HepG2 (cell line): ENCODE data around the gene MTA1. TPM values are rescaled to one million over a fixed set of nuclear protein-coding genes. Genes with fewer than 3 reads are reported as not detected.

ENCODE experiments used
- ASH2L ChIP-seq: fragments of 300-600, 200-600 bp; sonication (generic); IDR thresholded peaks from 2 replicates; pipeline ENCODE4 v1.7.0; 2017; ENCODE audit warnings: low read depth, mild to moderate bottlenecking, moderate library complexity, mixed read lengths, low read length; ENCODE audit not compliant: insufficient read length
- CCDC6 ChIP-seq: sonication (generic); formaldehyde crosslinking; IDR thresholded peaks from 2 replicates; pipeline ENCODE4 v1.8.1; 2022; ENCODE audit warnings: mild to moderate bottlenecking, missing genetic modification reagents, moderate library complexity
- RFX5 ChIP-seq: IDR thresholded peaks from 2 replicates; pipeline ENCODE4 v1.6.1; 2011; ENCODE audit warnings: low read depth, low read length, improper control_type of control experiment
- U2AF2 ChIP-seq: fragments of 200-400 bp; formaldehyde crosslinking; IDR thresholded peaks from 2 replicates; pipeline ENCODE4 v1.6.1; 2017; ENCODE audit warnings: low read depth, mild to moderate bottlenecking, low read length
- YY1 ChIP-seq: IDR thresholded peaks from 2 replicates; pipeline ENCODE4 v1.6.1; 2011; ENCODE audit warnings: low read length, low read depth, moderate library complexity, mild to moderate bottlenecking; ENCODE audit not compliant: insufficient read depth, insufficient replicate concordance
- ZNF350 ChIP-seq: sonication (generic); formaldehyde crosslinking; IDR thresholded peaks from 2 replicates; pipeline ENCODE4 v1.4.0; 2020; ENCODE audit warnings: mild to moderate bottlenecking, low read depth, missing genetic modification reagents, borderline replicate concordance
- polyA plus RNA-seq, 8 experiments: library from polyadenylated mRNA; depleted of rRNA in 3 of 8; stranded (reverse) in 7 of 8; unstranded in 1 of 8; fragments of >200 nt; fragmentation: Illumina TruSeq in 4 of 8; extraction: Trizol in 4 of 8; gene quantifications; 2 replicates each; pipeline versions ENCODE4 v1.2.1 to v1.2.3, GENCODE V29; 2011 to 2016; ENCODE audit warnings: low read depth in 4 of 8, missing spikeins in 1 of 8, mixed read lengths in 1 of 8; ENCODE audit not compliant: insufficient read depth in 1 of 8
- total RNA-seq, 5 experiments: library from RNA; depleted of rRNA; stranded (reverse); fragments of >200 nt; fragmentation: Illumina TruSeq; extraction: Trizol; gene quantifications; 2 replicates each; pipeline ENCODE4 v1.2.3, GENCODE V29; 2016; ENCODE audit warnings: low read depth in 1 of 5
- TF ChIP-seq, protein P1 (sequence below), 2 experiments: fragments of 450-650 bp in 1 of 2; sonication (generic) in 1 of 2; formaldehyde crosslinking in 1 of 2; IDR thresholded peaks; 2 replicates each; pipeline versions ENCODE4 v1.6.1 to v1.8.0; 2016 to 2022; ENCODE audit warnings: antibody characterized with exemption in 1 of 2, mild to moderate bottlenecking in 1 of 2, missing genetic modification reagents in 1 of 2
- TF ChIP-seq, protein P2 (sequence below): sonication (generic); formaldehyde crosslinking; IDR thresholded peaks from 2 replicates; pipeline ENCODE4 v1.4.0; 2020; ENCODE audit warnings: missing genetic modification reagents, borderline replicate concordance
- TF ChIP-seq, protein P3 (sequence below): sonication (generic); formaldehyde crosslinking; IDR thresholded peaks from 2 replicates; pipeline ENCODE4 v1.4.0; 2020; ENCODE audit warnings: mild to moderate bottlenecking, missing genetic modification reagents
- TF ChIP-seq, protein P4 (sequence below), 2 experiments: IDR thresholded peaks; 2 replicates each; pipeline ENCODE4 v1.6.1; 2011 to 2012; ENCODE audit warnings: low read length in 2 of 2, borderline replicate concordance in 1 of 2, low read depth in 1 of 2, mild to moderate bottlenecking in 1 of 2, moderate library complexity in 1 of 2

MTA1 gene
- total and polyA plus RNA-seq, 2 of the 13 experiments (the other 11 are each of a cell fraction or from before 2014, with no cell fraction given) = 35.2 to 85.8 TPM

DNA sequence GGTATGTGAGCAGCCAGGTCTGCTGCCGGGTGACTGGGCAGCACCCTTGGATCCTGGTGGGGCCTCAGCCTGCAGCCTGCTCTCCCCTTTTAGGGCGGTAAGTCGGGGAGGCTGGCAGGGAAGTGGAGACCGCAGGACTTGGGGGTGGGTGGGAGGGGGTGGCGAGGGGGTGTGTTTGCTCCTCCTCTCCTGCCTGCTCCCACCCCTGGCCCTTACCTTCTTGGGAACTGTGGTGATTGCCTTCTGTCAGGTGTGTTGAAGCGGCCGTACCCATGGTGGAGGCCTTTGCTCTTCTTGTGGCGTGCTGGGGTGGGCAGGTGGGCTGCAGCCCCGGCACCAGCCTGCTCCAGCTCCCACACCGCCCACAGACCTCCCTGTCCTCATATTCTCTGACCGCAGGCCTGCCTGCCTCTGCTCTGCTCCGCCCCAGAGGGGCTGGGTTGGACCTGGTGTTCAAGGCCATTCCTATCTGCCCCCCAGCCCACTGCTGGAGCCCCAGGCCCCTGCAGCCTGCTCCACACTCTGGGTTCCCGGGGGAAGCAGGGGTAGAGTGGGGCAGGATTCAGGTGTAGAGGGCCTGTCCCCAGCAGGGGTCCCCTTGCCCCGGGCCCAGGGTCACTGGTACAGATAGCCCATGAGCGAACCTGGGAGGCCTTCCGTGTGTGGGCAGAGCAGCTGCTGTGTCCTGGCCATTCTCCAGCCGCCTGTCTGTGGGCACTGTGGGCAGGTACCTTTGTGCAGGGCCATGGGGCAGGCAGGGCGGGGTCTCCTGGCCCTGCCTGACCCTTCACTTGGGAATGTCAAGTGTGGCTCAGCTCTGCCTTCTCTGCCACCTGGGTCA is 76.6 kb downstream of the MTA1 start (continued):
- TF ChIP-seq, protein P1, sequence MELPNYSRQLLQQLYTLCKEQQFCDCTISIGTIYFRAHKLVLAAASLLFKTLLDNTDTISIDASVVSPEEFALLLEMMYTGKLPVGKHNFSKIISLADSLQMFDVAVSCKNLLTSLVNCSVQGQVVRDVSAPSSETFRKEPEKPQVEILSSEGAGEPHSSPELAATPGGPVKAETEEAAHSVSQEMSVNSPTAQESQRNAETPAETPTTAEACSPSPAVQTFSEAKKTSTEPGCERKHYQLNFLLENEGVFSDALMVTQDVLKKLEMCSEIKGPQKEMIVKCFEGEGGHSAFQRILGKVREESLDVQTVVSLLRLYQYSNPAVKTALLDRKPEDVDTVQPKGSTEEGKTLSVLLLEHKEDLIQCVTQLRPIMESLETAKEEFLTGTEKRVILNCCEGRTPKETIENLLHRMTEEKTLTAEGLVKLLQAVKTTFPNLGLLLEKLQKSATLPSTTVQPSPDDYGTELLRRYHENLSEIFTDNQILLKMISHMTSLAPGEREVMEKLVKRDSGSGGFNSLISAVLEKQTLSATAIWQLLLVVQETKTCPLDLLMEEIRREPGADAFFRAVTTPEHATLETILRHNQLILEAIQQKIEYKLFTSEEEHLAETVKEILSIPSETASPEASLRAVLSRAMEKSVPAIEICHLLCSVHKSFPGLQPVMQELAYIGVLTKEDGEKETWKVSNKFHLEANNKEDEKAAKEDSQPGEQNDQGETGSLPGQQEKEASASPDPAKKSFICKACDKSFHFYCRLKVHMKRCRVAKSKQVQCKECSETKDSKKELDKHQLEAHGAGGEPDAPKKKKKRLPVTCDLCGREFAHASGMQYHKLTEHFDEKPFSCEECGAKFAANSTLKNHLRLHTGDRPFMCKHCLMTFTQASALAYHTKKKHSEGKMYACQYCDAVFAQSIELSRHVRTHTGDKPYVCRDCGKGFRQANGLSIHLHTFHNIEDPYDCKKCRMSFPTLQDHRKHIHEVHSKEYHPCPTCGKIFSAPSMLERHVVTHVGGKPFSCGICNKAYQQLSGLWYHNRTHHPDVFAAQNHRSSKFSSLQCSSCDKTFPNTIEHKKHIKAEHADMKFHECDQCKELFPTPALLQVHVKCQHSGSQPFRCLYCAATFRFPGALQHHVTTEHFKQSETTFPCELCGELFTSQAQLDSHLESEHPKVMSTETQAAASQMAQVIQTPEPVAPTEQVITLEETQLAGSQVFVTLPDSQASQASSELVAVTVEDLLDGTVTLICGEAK (IDR thresholded peaks at IDR 0.05) = no peak
- TF ChIP-seq, protein P1 (CRISPR knock-in tag; IDR thresholded peaks at IDR 0.05) = no peak
- TF ChIP-seq CCDC6 (CRISPR knock-in tag) = no peak
- peak; percentile 60 for TF ChIP-seq YY1
- TF ChIP-seq, protein P2, sequence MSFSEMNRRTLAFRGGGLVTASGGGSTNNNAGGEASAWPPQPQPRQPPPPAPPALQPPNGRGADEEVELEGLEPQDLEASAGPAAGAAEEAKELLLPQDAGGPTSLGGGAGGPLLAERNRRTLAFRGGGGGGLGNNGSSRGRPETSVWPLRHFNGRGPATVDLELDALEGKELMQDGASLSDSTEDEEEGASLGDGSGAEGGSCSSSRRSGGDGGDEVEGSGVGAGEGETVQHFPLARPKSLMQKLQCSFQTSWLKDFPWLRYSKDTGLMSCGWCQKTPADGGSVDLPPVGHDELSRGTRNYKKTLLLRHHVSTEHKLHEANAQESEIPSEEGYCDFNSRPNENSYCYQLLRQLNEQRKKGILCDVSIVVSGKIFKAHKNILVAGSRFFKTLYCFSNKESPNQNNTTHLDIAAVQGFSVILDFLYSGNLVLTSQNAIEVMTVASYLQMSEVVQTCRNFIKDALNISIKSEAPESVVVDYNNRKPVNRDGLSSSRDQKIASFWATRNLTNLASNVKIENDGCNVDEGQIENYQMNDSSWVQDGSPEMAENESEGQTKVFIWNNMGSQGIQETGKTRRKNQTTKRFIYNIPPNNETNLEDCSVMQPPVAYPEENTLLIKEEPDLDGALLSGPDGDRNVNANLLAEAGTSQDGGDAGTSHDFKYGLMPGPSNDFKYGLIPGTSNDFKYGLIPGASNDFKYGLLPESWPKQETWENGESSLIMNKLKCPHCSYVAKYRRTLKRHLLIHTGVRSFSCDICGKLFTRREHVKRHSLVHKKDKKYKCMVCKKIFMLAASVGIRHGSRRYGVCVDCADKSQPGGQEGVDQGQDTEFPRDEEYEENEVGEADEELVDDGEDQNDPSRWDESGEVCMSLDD = peak; percentile 88
- TF ChIP-seq, protein P3, sequence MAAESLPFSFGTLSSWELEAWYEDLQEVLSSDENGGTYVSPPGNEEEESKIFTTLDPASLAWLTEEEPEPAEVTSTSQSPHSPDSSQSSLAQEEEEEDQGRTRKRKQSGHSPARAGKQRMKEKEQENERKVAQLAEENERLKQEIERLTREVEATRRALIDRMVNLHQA = no peak
- TF ChIP-seq RFX5 = no peak
- TF ChIP-seq, protein P4, sequence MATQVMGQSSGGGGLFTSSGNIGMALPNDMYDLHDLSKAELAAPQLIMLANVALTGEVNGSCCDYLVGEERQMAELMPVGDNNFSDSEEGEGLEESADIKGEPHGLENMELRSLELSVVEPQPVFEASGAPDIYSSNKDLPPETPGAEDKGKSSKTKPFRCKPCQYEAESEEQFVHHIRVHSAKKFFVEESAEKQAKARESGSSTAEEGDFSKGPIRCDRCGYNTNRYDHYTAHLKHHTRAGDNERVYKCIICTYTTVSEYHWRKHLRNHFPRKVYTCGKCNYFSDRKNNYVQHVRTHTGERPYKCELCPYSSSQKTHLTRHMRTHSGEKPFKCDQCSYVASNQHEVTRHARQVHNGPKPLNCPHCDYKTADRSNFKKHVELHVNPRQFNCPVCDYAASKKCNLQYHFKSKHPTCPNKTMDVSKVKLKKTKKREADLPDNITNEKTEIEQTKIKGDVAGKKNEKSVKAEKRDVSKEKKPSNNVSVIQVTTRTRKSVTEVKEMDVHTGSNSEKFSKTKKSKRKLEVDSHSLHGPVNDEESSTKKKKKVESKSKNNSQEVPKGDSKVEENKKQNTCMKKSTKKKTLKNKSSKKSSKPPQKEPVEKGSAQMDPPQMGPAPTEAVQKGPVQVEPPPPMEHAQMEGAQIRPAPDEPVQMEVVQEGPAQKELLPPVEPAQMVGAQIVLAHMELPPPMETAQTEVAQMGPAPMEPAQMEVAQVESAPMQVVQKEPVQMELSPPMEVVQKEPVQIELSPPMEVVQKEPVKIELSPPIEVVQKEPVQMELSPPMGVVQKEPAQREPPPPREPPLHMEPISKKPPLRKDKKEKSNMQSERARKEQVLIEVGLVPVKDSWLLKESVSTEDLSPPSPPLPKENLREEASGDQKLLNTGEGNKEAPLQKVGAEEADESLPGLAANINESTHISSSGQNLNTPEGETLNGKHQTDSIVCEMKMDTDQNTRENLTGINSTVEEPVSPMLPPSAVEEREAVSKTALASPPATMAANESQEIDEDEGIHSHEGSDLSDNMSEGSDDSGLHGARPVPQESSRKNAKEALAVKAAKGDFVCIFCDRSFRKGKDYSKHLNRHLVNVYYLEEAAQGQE (IDR thresholded peaks at IDR 0.05; ENCODE audit: borderline replicate concordance in 1 of 2, low read depth in 1 of 2, low read length in 2 of 2) = no peak
- peak; percentile 46 for TF ChIP-seq ASH2L
- no peak for TF ChIP-seq U2AF2
- peak; percentile 42; the same call in 1 of the 2 replicates for TF ChIP-seq ZNF350 (CRISPR knock-in tag)
